ENCODE data around the gene TMEM269.

Gene TMEM269

GRCh38 chr1:42739753-42740700 lies 44.8 kb upstream of the TMEM269 start, which contains the start of gene CLDN19:
Gene CLDN19, minus strand, starts transcription at chr1:42740236. Its CDS starts 173 bp downstream, at chr1:42740063.
- Histone ChIP-seq H3K79me1 (ENCODE audit: low read depth, low read length) (no peaks in the 10 kb centered on the region), H2AK5ac (ENCODE audit: low read depth, low read length) (peak within 1 kb of the TSS; percentile 98)

DNA sequence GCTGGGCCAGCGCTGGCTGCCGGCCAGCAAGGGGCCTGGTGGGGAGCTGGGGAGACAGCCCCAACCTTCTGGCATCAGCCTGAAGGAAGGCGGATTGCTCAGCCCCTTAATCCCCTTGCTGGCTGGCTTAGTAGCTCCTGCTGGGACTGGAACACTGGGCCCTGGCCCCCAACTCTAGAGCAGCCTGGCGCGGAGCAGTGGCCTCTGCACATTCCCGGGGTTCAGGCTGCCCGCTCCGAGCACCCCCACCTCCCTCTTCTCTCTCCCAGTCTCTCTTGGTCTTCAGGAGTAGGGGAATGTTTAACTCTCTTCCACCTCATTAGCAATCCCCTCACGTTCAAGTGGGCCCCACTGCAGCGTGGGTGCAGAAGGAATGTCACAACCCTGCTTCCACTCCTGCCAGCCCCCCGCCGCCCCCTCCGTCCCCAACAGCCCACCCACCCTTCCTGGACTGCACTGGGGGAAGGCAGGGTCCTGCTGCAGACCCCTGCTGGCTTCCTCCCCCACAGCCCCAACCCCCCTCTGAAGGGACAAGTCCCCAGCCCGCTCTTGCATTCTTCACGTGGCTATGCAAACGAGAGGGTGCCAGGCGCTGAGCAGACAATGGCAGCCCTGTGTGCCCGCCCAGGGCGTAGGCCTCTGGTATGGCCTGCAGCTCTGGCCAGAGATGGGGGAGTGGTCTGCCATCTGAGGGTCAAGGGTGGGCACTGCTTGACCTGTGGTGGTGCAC lies 43.8 kb upstream of the TMEM269 start:
- H3K18ac ChIP-seq (ENCODE audit: low read length), result peak overlapping the region; percentile 87
- peaks cover 8 to 9% of the 10 kb centered on the region in 2 donors for H3K36me3 ChIP-seq (replicated peaks in 1 of 2; ENCODE audit: control insufficient read depth in 2 of 2, insufficient read depth in 2 of 2, low read length in 2 of 2)
- H3K14ac ChIP-seq (ENCODE audit: low read length), result no peak overlapping the region
- H3K27me3 ChIP-seq (ENCODE audit: control insufficient read depth in 3 of 3, insufficient read depth in 3 of 3, low read depth in 1 of 3, low read length in 3 of 3), result no peaks in the 10 kb centered on the region
- H3K9ac ChIP-seq (ENCODE audit: low read depth, low read length, poor library complexity), result no peak overlapping the region
- H3K4me1 ChIP-seq (ENCODE audit: control insufficient read depth in 2 of 2, insufficient read depth in 1 of 2, low read depth in 1 of 2, low read length in 2 of 2), result peaks cover 15 to 20% of the 10 kb centered on the region in 2 donors
- peak overlapping the region; percentile 69 for H2BK15ac ChIP-seq (ENCODE audit: low read length)
- no peak for DNase-seq (ENCODE audit: low spot score)
- H2BK12ac ChIP-seq (ENCODE audit: low read length), result peak overlapping the region; percentile 69
- no peak overlapping the region for H4K8ac ChIP-seq (ENCODE audit: low read depth, low read length)
- H2AK5ac ChIP-seq (ENCODE audit: low read depth, low read length), result peak overlapping the region; percentile 42
- H4K91ac ChIP-seq (ENCODE audit: low read depth, low read length, poor library complexity), result no peak overlapping the region
- H3K23ac ChIP-seq (ENCODE audit: low read depth, low read length, poor library complexity), result peak overlapping the region; percentile 57
- H3K79me1 ChIP-seq (ENCODE audit: low read depth, low read length), result no peaks in the 10 kb centered on the region
- H3K4me2 ChIP-seq (ENCODE audit: insufficient read depth, low read length, poor library complexity, severe bottlenecking), result no peak overlapping the region
- no peak overlapping the region for H3K4me3 ChIP-seq (ENCODE audit: low read length in 2 of 2)
- H2BK120ac ChIP-seq (ENCODE audit: low read depth, low read length), result peak overlapping the region; percentile 33
- WGBS, 2 donors (ENCODE audit: extremely low coverage in 2 of 2, insufficient read length in 2 of 2, insufficient replicate concordance in 1 of 2), result no CpG with 5 or more reads among the region's 19 CpGs
- peak overlapping the region; percentile 79 for H2AFZ ChIP-seq (ENCODE audit: low read length)
- H2BK5ac ChIP-seq (ENCODE audit: low read length), result no peak overlapping the region
- no peaks in the 10 kb centered on the region for H3K9me3 ChIP-seq (replicated peaks in 1 of 2; ENCODE audit: control insufficient read depth in 2 of 2, insufficient read depth in 1 of 2, low read depth in 1 of 2, low read length in 2 of 2)
- peak overlapping the region; percentile 32 for H3K4ac ChIP-seq (ENCODE audit: low read length)
- H3K27ac ChIP-seq (replicated peaks; ENCODE audit: low read length), result no peak overlapping the region

More at GRCh38 chr1:42739753-42740700, 44.8 kb upstream of the TMEM269 start, which contains the start of gene CLDN19:
- H3K4ac ChIP-seq (ENCODE audit: low read length), result peak within 1 kb of the TSS; percentile 1
- peak within 1 kb of the TSS; percentile 29 for H3K4me2 ChIP-seq (ENCODE audit: insufficient read depth, low read length, poor library complexity, severe bottlenecking)
- H3K27me3 ChIP-seq (ENCODE audit: control insufficient read depth in 3 of 3, insufficient read depth in 3 of 3, low read depth in 1 of 3, low read length in 3 of 3), result no peaks in the 10 kb centered on the region
- H3K9me3 ChIP-seq (replicated peaks in 1 of 2; ENCODE audit: control insufficient read depth in 2 of 2, insufficient read depth in 1 of 2, low read depth in 1 of 2, low read length in 2 of 2), result no peaks in the 10 kb centered on the region
- H4K8ac ChIP-seq (ENCODE audit: low read depth, low read length), result no peak within 1 kb of the TSS
- peak within 1 kb of the TSS; percentile 62 for H3K23ac ChIP-seq (ENCODE audit: low read depth, low read length, poor library complexity)
- peaks cover 15 to 20% of the 10 kb centered on the region in 2 donors for H3K4me1 ChIP-seq (ENCODE audit: control insufficient read depth in 2 of 2, insufficient read depth in 1 of 2, low read depth in 1 of 2, low read length in 2 of 2)
- no peak within 1 kb of the TSS for H3K27ac ChIP-seq (replicated peaks; ENCODE audit: low read length)
- H3K18ac ChIP-seq (ENCODE audit: low read length), result peak within 1 kb of the TSS; percentile 92
- H2BK5ac ChIP-seq (ENCODE audit: low read length), result peak within 1 kb of the TSS; percentile 19
- peak within 1 kb of the TSS; percentile 61 for H3K9ac ChIP-seq (ENCODE audit: low read depth, low read length, poor library complexity)
- no peak within 1 kb of the TSS for H3K4me3 ChIP-seq (ENCODE audit: low read length in 2 of 2)
- DNase-seq (ENCODE audit: low spot score), result peak; percentile 51
- H3K14ac ChIP-seq (ENCODE audit: low read length), result peak within 1 kb of the TSS; percentile 58
- H2AFZ ChIP-seq (ENCODE audit: low read length), result peak within 1 kb of the TSS; percentile 79
- no peak within 1 kb of the TSS for H4K91ac ChIP-seq (ENCODE audit: low read depth, low read length, poor library complexity)
- peak within 1 kb of the TSS; percentile 69 for H2BK12ac ChIP-seq (ENCODE audit: low read length)
- H2BK15ac ChIP-seq (ENCODE audit: low read length), result peak within 1 kb of the TSS; percentile 69
- H2BK120ac ChIP-seq (ENCODE audit: low read depth, low read length), result peak within 1 kb of the TSS; percentile 85
- peaks cover 0 to 1% of the 10 kb centered on the region in 2 donors for H3K36me3 ChIP-seq (replicated peaks in 1 of 2; ENCODE audit: control insufficient read depth in 2 of 2, insufficient read depth in 2 of 2, low read length in 2 of 2)
- no CpG with 5 or more reads among the region's 27 CpGs for WGBS, 2 donors (ENCODE audit: extremely low coverage in 2 of 2, insufficient read length in 2 of 2, insufficient replicate concordance in 1 of 2)

DNA sequence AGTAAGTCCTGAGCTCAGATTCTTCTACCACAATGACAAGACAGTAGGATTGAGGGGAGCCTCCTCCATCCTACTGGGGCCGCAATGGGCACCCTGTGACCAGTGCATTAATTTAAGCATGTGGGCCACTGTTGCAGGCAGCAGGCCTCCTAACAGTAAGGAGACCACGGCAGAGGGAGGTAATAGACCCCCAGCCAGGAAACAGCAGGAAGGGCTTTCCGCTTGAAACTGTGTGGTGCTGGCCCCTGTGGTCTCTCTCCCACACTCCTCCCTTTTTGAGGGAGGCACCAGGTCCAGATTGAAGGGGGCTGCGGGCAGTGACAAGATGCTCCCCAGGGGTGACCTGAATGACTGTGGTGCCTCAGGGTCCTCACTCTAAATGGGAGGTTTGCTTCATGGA lies 43.1 kb upstream of the TMEM269 start:
- H3K14ac ChIP-seq (ENCODE audit: low read length), result no peak overlapping the region
- peak overlapping the region; percentile 32 for H3K4ac ChIP-seq (ENCODE audit: low read length)
- no peak overlapping the region for H4K91ac ChIP-seq (ENCODE audit: low read depth, low read length, poor library complexity)
- no peak overlapping the region for H3K23ac ChIP-seq (ENCODE audit: low read depth, low read length, poor library complexity)
- no peak overlapping the region for H2BK5ac ChIP-seq (ENCODE audit: low read length)
- H3K9ac ChIP-seq (ENCODE audit: low read depth, low read length, poor library complexity), result no peak overlapping the region
- H3K4me1 ChIP-seq (ENCODE audit: control insufficient read depth in 2 of 2, insufficient read depth in 1 of 2, low read depth in 1 of 2, low read length in 2 of 2), result peaks cover 15 to 20% of the 10 kb centered on the region in 2 donors
- no peak overlapping the region for H4K8ac ChIP-seq (ENCODE audit: low read depth, low read length)
- no peak overlapping the region for H3K27ac ChIP-seq (replicated peaks; ENCODE audit: low read length)
- no peak overlapping the region for H3K18ac ChIP-seq (ENCODE audit: low read length)
- H2AK5ac ChIP-seq (ENCODE audit: low read depth, low read length), result peak overlapping the region; percentile 42
- H2BK12ac ChIP-seq (ENCODE audit: low read length), result no peak overlapping the region
- no peak overlapping the region for H2BK15ac ChIP-seq (ENCODE audit: low read length)
- WGBS, 2 donors (ENCODE audit: extremely low coverage in 2 of 2, insufficient read length in 2 of 2, insufficient replicate concordance in 1 of 2), result no CpG with 5 or more reads among the region's 4 CpGs
- no peak overlapping the region for H2BK120ac ChIP-seq (ENCODE audit: low read depth, low read length)
- no peaks in the 10 kb centered on the region for H3K79me1 ChIP-seq (ENCODE audit: low read depth, low read length)
- peaks cover 14 to 16% of the 10 kb centered on the region in 2 donors for H3K36me3 ChIP-seq (replicated peaks in 1 of 2; ENCODE audit: control insufficient read depth in 2 of 2, insufficient read depth in 2 of 2, low read length in 2 of 2)
- H2AFZ ChIP-seq (ENCODE audit: low read length), result peak overlapping the region; percentile 79
- no peaks in the 10 kb centered on the region for H3K27me3 ChIP-seq (ENCODE audit: control insufficient read depth in 3 of 3, insufficient read depth in 3 of 3, low read depth in 1 of 3, low read length in 3 of 3)
- no peak for DNase-seq (ENCODE audit: low spot score)
- H3K9me3 ChIP-seq (replicated peaks in 1 of 2; ENCODE audit: control insufficient read depth in 2 of 2, insufficient read depth in 1 of 2, low read depth in 1 of 2, low read length in 2 of 2), result no peaks in the 10 kb centered on the region
- H3K4me2 ChIP-seq (ENCODE audit: insufficient read depth, low read length, poor library complexity, severe bottlenecking), result no peak overlapping the region
- H3K4me3 ChIP-seq (ENCODE audit: low read length in 2 of 2), result no peak overlapping the region
